H7 (cell line): ENCODE data around the gene SRA1. TPM values are rescaled to one million over a fixed set of nuclear protein-coding genes. Genes with fewer than 3 reads are reported as not detected.
A peak's percentile ranks its signal among the peaks of the same experiment; 100 is the strongest.
"Not testable (repeated sequence)": the region's sequence is repeated elsewhere in the genome, so short reads cannot be mapped to it uniquely, and the experiment has no call there.

Experiments used
- DNase-seq: peaks from one replicate; pipeline ENCODE4 v3.0.0; 2012
- H3K27me3 ChIP-seq: 2 replicates; pipeline ENCODE4 v1.6.0; 2011; ENCODE audit warnings: mild to moderate bottlenecking, low read length; ENCODE audit not compliant: control insufficient read depth, insufficient read depth
- H3K36me3 ChIP-seq: replicated peaks from 2 replicates; pipeline ENCODE4 v1.5.1; 2011; ENCODE audit warnings: low read length; ENCODE audit not compliant: control insufficient read depth, insufficient read depth
- H3K4me3 ChIP-seq: 2 replicates; pipeline ENCODE4 v1.5.1; 2011; ENCODE audit warnings: low read depth, mild to moderate bottlenecking, control low read depth, low read length, moderate library complexity; ENCODE audit not compliant: insufficient read depth
- total RNA-seq: library from RNA; depleted of rRNA; stranded (reverse); fragments of >200 nt; shearing (Covaris generic); gene quantifications from 2 replicates; pipeline ENCODE4 v1.2.3, GENCODE V29; 2014; rRNA removed

SRA1 gene
- total RNA-seq, result 26.7 and 36.4 TPM in 2 replicates

- Histone ChIP-seq H3K36me3 (peaks cover 6% of the 10 kb centered on the region), H3K27me3 (no peaks in the 10 kb centered on the region), H3K4me3 (peak within 1 kb of the TSS; percentile 82)
- DNase-seq, result peak; percentile 97
Measured at GRCh38 chr5:140557136-140557805, at the start of gene SRA1. TSS of gene SRA1 (minus strand) at chr5:140557473. CDS start at chr5:140557452, 21 bp downstream.

DNA sequence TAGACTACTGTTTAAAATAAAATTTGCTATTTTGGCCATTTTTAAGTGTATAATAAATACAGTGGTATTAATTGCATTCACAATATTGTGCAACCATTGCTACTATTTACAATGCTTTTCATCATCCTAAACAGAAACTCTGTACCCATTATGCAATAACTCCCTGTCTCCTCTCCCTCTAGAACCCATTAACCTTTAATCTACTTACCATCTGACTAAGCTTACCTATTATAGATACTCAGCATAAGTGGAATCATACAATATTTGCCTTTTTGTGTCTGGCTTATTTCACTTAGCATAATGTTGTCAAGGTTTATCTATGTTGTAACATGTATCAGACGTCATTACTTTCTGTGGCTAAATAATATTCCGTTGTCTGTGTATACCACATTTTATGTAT lies 49.8 kb upstream of the SRA1 start:
- Histone ChIP-seq H3K36me3 (no peaks in the 10 kb centered on the region), H3K4me3 (no peak overlapping the region), H3K27me3 (no peaks in the 10 kb centered on the region)
- no peak for DNase-seq

DNA sequence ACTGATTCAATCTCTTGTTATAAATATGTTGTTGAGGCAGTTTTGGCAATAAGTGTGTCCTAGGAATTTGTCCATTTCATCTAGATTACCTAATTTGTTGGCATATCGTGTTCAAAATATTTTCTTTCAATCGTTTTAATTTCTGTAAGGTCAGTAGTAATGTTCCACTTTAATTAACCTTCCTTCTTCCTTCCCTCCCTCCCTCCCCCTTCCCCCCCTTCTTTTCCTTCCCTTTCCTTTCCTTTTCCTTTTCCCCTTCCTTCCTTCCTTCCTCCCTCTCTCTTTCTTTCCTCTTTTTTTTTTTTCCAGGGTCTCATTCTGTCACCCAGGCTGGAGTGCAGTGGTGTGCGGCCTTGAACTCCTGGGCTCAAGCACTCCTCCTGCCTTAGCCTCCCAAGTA lies 48.6 kb upstream of the SRA1 start:
- Histone ChIP-seq H3K36me3 (no peaks in the 10 kb centered on the region), H3K4me3 (no peak overlapping the region), H3K27me3 (no peaks in the 10 kb centered on the region)
- DNase-seq, result no peak

DNA sequence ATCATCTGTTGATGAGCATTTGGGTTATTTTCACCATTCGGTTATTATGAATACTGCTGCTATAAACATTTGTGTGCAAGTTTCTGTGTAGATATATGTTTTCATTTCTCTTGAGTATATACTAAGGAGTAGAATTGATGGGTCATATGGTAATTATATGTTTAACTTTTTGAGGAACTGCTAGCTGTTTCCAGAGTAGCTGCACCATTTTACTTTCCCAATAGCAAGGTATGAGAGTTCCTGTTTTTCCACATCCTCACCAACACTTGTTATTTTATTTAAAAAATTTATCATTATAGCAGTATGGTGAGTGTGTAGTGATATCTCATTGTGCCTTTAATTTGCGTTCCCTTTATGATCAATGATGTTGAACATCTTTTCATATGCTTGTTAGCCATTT lies 46.5 kb upstream of the SRA1 start:
- DNase-seq, result no peak
- no peaks in the 10 kb centered on the region for H3K27me3 ChIP-seq

GRCh38 chr5:140603446-140603698 lies 46.1 kb upstream of the SRA1 start:
- H3K27me3 ChIP-seq, H3K36me3 ChIP-seq, DNase-seq, H3K4me3 ChIP-seq: not testable (repeated sequence)

More for the DNA sequence above, 46.5 kb upstream of the SRA1 start:
- Histone ChIP-seq H3K36me3 (no peaks in the 10 kb centered on the region), H3K4me3 (no peak overlapping the region)

DNA sequence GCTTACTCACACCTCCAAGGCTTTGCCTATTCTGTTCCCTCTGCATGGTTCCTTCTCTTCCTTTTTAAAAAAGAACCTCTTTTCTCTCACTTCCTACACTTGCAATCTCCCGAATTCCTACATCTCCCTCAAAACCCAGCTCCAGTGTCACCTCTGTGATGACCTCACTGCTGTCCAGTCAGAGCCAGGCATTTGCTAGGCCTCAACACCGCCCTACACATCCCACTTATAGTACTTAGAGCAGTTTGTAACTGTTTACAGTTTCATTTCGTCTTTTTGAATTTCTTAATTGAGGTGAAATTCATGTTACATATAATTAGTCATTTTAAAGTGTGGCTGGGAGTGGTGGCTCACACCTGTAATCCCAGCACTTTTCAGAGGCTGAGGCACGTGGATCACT lies 44.9 kb upstream of the SRA1 start:
- Histone ChIP-seq H3K36me3 (no peaks in the 10 kb centered on the region), H3K27me3 (no peaks in the 10 kb centered on the region), H3K4me3 (no peak overlapping the region)
- DNase-seq, result no peak

DNA sequence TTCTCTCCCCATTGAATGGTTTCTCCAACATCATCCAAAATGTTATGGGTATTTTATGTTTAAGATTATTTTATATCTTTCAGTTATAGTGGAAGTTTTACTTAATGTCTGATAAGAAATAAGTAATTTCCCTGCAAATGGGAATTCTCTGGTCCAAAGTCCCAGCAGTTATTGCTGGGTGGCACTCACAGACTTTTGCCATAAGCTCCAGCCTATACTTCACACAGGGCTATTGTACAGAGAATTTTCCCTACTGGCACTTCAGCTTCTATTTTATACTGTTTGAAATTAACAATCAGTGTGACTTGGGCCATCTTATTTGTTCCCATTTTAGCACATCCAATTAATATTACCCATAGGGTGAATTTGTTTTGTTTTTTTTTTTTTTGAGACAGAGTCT lies 42.8 kb upstream of the SRA1 start:
- Histone ChIP-seq H3K4me3 (no peak overlapping the region), H3K36me3 (no peaks in the 10 kb centered on the region), H3K27me3 (no peaks in the 10 kb centered on the region)
- DNase-seq, result no peak

DNA sequence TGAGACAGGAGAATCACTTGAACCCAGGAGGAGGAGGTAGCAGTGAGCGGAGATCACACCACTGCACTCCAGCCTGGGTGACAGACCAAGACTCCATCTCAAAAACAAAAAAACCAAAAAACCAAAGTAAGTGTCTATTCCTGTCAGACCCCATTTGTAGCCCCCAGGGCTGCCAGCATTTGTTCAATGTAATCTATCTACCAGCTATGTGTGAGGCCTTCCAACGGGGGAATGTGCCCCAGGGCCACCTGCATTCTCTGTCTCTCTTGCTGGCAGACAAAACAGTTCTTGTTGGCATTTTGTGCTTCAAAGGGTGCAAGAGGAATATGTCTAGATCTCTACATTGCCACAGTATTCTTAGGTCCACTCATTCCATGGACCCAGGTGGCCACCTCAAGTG lies 41.6 kb upstream of the SRA1 start:
- H3K4me3 ChIP-seq, result no peak overlapping the region
- no peaks in the 10 kb centered on the region for H3K36me3 ChIP-seq
- no peak for DNase-seq
- no peaks in the 10 kb centered on the region for H3K27me3 ChIP-seq

DNA sequence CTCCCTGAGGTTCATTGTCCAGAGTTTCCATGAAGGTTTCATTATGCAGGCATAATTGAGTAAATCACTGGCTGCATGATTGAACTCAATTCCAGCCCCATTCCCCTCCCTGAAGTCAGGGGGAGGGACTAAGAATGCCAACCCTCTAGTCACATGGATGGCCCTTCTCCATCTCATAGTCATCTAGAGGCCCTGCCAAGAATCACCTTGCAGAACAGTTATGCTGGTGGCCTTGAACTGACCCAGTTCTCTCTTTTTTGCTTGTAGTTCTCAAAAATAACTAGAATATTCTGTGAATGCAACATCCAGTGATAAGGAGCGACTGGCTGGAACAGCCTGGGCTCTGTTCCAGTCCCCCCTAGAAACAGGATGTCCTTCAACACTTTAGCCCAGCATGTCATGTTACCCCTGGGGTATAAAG lies 39.1 kb upstream of the SRA1 start:
- H3K4me3 ChIP-seq, result no peak overlapping the region
- no peak for DNase-seq
- H3K36me3 ChIP-seq, result no peaks in the 10 kb centered on the region
- H3K27me3 ChIP-seq, result no peaks in the 10 kb centered on the region

DNA sequence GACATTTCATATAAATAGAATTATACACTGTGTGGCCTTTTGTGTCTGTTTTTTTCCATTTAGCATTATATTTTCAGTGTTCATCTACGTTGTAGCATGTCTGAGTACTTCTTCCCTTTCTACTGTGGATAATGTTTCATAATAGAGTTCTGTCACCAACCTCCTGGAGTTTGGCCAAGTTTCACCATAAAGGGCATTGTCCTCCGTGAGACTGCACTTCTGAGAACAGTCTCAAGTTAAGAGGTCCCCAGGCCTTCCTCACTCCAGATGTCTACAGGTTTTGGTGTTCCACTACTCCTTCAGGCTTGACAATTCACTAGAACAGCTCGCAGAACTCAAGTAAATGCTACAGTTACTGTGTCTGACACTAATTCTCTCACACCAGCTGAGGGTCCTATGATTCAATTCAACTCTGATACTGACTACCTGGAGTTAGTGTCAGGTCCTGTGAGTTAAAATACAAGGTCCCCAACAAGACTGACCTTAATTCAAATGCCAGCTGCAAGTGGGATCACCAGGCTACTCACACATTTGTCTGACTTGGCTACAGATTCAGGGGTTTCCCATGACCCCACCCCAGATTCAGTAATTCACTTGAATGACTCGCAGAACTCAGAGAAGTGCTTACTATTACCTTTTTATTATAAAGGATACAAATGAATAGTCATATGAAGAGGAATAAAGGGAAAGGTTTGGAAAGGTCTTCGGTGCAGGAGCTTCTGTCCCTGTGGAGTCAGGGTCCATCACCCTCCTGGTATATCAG lies 38.4 kb upstream of the SRA1 start:
- Histone ChIP-seq H3K4me3 (no peak overlapping the region), H3K36me3 (no peaks in the 10 kb centered on the region), H3K27me3 (no peaks in the 10 kb centered on the region)
- DNase-seq, result no peak

DNA sequence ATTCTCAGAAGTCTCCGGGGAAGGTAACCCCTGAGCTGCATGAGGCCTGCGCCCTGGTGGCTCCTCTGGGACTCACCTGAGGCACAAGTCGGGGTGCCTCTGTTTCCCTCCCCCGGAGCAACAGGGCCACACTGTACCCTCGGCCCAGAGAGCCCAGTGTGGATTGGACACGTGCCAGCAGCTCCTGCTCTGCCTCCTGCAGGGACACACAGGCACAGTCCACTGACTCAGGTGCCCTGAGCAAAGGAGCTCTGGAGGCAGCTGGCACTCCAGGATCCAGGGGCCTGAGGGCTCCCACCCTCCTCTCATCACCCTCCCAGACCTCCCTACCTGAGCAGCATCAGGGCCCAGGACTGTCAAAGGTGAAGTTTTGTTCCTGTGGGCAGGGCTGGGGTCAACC lies 36.9 kb upstream of the SRA1 start:
- Histone ChIP-seq H3K4me3 (no peak overlapping the region), H3K27me3 (no peaks in the 10 kb centered on the region), H3K36me3 (no peaks in the 10 kb centered on the region)
- DNase-seq, result no peak

GRCh38 chr5:140593070-140593469 lies 35.8 kb upstream of the SRA1 start:
- peak overlapping the region; percentile 29 for H3K4me3 ChIP-seq
- not testable (repeated sequence) for DNase-seq, H3K36me3 ChIP-seq, H3K27me3 ChIP-seq

- Histone ChIP-seq H3K27me3 (no peaks in the 10 kb centered on the region), H3K36me3 (no peaks in the 10 kb centered on the region), H3K4me3 (no peak overlapping the region)
- DNase-seq, result no peak
Measured at GRCh38 chr5:140591747-140592372, 34.6 kb upstream of the SRA1 start.

- no peak overlapping the region for H3K4me3 ChIP-seq
- no peaks in the 10 kb centered on the region for H3K27me3 ChIP-seq
- no peaks in the 10 kb centered on the region for H3K36me3 ChIP-seq
- DNase-seq, result no peak
Measured at GRCh38 chr5:140590861-140591260, 33.6 kb upstream of the SRA1 start.

DNA sequence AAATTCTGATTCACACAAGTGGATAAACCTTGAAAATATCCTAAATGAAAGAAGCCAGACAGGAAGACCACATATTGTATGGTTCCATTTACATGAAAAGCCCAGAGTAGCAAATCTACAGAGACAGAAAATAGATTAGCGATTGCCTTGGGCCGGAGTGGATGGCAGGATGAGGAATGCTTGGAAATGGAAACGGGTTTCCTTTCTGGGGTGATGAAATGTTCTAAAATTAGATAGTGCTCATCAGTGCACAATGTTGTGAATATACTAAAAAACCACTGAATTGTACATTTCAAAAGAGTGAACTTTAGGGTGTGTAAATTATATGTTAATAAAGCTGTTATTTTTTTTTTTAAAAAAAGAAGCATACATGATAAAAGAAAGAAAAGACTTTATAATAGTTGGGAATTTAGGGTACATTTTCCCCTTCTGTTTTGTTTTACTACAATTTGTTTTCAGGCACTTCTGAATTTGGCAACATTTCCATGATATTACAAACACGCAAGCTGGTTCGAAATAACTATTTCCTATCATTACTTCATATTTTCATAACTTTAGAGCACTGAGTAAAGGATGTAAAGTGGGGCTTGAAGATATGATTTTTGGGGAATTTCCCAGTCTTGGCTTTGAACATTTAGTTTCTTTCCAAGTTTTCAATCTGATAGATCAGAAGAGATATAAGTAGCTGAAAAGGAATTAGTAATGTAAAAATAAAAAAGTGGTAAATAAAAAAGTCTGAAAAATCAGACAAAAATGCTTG lies 31.2 kb upstream of the SRA1 start:
- no peak overlapping the region for H3K4me3 ChIP-seq
- no peaks in the 10 kb centered on the region for H3K27me3 ChIP-seq
- no peak for DNase-seq
- H3K36me3 ChIP-seq, result no peaks in the 10 kb centered on the region
